ENCODE results near the gene MOB2. TPM values are rescaled to one million over a fixed set of nuclear protein-coding genes. Genes with fewer than 3 reads are reported as not detected.
"Not testable (repeated sequence)": the region's sequence is repeated elsewhere in the genome, so short reads cannot be mapped to it uniquely, and the experiment has no call there.

The MOB2 gene
- polyA plus RNA-seq, 1 experiment: 61.3 TPM

DNA sequence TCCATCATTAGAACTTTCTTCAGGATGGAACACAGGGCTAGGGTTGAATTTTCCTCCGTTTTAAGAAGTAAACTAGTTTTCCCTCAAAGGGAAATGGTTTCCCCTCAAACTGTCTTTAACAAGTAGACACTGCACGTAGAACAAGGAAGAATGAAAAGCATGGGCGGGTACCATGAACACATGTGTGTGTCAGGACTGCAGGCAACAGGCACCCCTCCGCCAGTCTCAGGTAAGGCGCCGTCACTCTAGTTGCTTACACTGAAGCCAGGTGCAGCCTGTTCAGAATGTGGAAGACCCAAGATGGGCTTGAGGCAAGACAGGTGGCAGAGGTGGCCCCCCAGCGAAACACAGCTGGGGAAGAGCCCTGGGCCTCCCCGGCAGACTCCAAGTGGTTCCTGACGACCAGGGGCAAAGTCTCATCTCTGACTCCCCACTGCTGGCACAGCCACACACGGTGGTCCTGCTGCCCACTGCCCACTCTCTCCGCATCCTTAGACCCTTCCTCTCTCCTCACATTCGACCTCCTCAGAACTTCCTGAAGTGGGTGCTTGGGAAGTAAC lies 25.4 kb upstream of the MOB2 start:
- ChIA-PET POLR2A (no interaction called here), CTCF (no interaction called here)
- TF ChIP-seq, protein P1, sequence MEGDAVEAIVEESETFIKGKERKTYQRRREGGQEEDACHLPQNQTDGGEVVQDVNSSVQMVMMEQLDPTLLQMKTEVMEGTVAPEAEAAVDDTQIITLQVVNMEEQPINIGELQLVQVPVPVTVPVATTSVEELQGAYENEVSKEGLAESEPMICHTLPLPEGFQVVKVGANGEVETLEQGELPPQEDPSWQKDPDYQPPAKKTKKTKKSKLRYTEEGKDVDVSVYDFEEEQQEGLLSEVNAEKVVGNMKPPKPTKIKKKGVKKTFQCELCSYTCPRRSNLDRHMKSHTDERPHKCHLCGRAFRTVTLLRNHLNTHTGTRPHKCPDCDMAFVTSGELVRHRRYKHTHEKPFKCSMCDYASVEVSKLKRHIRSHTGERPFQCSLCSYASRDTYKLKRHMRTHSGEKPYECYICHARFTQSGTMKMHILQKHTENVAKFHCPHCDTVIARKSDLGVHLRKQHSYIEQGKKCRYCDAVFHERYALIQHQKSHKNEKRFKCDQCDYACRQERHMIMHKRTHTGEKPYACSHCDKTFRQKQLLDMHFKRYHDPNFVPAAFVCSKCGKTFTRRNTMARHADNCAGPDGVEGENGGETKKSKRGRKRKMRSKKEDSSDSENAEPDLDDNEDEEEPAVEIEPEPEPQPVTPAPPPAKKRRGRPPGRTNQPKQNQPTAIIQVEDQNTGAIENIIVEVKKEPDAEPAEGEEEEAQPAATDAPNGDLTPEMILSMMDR (IDR thresholded peaks at IDR 0.05; ENCODE audit: insufficient read depth, low read depth, low read length): no peak
- DNase-seq (ENCODE audit: low read depth): no peak
- Histone ChIP-seq H3K4me3 (ENCODE audit: low read depth, low read length) (no peak overlapping the region), H3K27me3 (ENCODE audit: control insufficient read depth, insufficient read depth, low read length) (no peaks in the 10 kb centered on the region), H3K36me3 (ENCODE audit: control insufficient read depth, insufficient read depth, low read length) (no peaks in the 10 kb centered on the region; the same call in 1 of the 2 replicates)

- CTCF ChIA-PET: interaction anchor here (1.2 kb wide), 1 partner anchor 308 kb away, joined by 3 read pairs; no protein-coding TSS in a partner anchor
- TF ChIP-seq, protein P1 (IDR thresholded peaks at IDR 0.05; ENCODE audit: insufficient read depth, low read depth, low read length): no peak
- Histone ChIP-seq H3K4me3 (ENCODE audit: low read depth, low read length) (no peak overlapping the region), H3K36me3 (ENCODE audit: control insufficient read depth, insufficient read depth, low read length) (no peaks in the 10 kb centered on the region; the same call in 1 of the 2 replicates), H3K27me3 (ENCODE audit: control insufficient read depth, insufficient read depth, low read length) (no peaks in the 10 kb centered on the region)
- POLR2A ChIA-PET: no interaction called here
- DNase-seq (ENCODE audit: low read depth): no peak
Observed at GRCh38 chr11:1510928-1511327, 24.3 kb upstream of the MOB2 start.

GRCh38 chr11:1510351-1510750 lies 23.8 kb upstream of the MOB2 start:
- POLR2A ChIA-PET; DNase-seq (ENCODE audit: low read depth); H3K4me3 ChIP-seq (ENCODE audit: low read depth, low read length); H3K27me3 ChIP-seq (ENCODE audit: control insufficient read depth, insufficient read depth, low read length); H3K36me3 ChIP-seq (ENCODE audit: control insufficient read depth, insufficient read depth, low read length): not testable (repeated sequence)
- CTCF ChIA-PET: interaction anchor here (1.2 kb wide), 1 partner anchor 308 kb away, joined by 3 read pairs; no protein-coding TSS in a partner anchor

DNA sequence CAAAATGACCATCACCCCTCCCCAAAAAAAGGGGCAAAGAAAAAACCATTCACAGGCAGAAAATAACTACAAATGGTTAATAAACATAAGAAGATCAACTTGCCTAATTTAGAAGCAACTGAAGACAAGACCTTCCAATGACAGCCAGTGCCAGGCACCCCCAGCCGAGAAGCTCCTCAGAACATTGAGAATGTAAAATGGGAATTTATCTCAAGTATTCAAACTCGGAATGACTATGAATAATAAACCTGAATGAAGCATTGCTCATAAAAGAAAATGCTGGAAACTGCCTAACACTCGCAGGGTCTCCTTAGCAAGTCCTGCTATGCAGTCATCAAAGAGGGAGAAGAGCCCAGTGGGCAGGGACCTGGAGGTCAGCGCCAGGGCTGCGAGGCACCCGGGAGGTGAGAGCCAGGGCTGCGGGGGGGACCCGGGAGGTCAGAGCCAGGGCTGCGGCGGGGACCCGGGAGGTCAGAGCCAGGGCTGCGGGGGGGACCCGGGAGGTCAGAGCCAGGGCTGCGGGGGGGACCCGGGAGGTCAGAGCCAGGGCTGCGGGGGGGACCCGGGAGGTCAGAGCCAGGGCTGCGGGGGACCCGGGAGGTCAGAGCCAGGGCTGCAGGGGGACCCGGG lies 23.2 kb upstream of the MOB2 start:
- DNase-seq (ENCODE audit: low read depth): no peak
- Histone ChIP-seq H3K4me3 (ENCODE audit: low read depth, low read length) (no peak overlapping the region), H3K36me3 (ENCODE audit: control insufficient read depth, insufficient read depth, low read length) (no peaks in the 10 kb centered on the region; the same call in 1 of the 2 replicates), H3K27me3 (ENCODE audit: control insufficient read depth, insufficient read depth, low read length) (no peaks in the 10 kb centered on the region)
- ChIA-PET POLR2A (interaction anchor here (0.6 kb wide), 1 partner anchor 29 kb away, joined by 3 read pairs; no protein-coding TSS in a partner anchor), CTCF (interaction anchor here (0.6 to 1.3 kb wide), 2 partner anchors 66 to 247 kb away, joined by 3 read pairs; no protein-coding TSS in a partner anchor)
- TF ChIP-seq, protein P1 (IDR thresholded peaks at IDR 0.05; ENCODE audit: insufficient read depth, low read depth, low read length): no peak

GRCh38 chr11:1508986-1509385 lies 22.4 kb upstream of the MOB2 start:
- POLR2A ChIA-PET: interaction anchor here (0.6 kb wide), 1 partner anchor 30 kb away, joined by 3 read pairs; no protein-coding TSS in a partner anchor
- TF ChIP-seq, protein P1 (IDR thresholded peaks at IDR 0.05; ENCODE audit: insufficient read depth, low read depth, low read length): no peak
- H3K4me3 ChIP-seq (ENCODE audit: low read depth, low read length): no peak overlapping the region
- CTCF ChIA-PET: interaction anchor here (1.3 kb wide), 1 partner anchor 66 kb away, joined by 3 read pairs; no protein-coding TSS in a partner anchor
- no peak for DNase-seq (ENCODE audit: low read depth)
- H3K27me3 ChIP-seq (ENCODE audit: control insufficient read depth, insufficient read depth, low read length): no peaks in the 10 kb centered on the region
- no peaks in the 10 kb centered on the region; the same call in 1 of the 2 replicates for H3K36me3 ChIP-seq (ENCODE audit: control insufficient read depth, insufficient read depth, low read length)

All from BJ (cell line).